Measurements from ENCODE around the gene REG1B. TPM values are rescaled to one million over a fixed set of nuclear protein-coding genes. Genes with fewer than 3 reads are reported as not detected.

REG1B gene
- total RNA-seq, 2 experiments from 2014 or later = not detected

GRCh38 chr2:79124907-79125720, 37.3 kb upstream of the REG1B start:
- no TSS peak for BruUV-seq (replicated peaks)
- Histone ChIP-seq H3K9me3 (ENCODE audit: low read length) (no peaks in the 10 kb centered on the region), H3K36me3 (ENCODE audit: insufficient read depth, low read length) (no peaks in the 10 kb centered on the region), H3K27ac (ENCODE audit: low read depth, low read length, poor library complexity, severe bottlenecking) (no peak overlapping the region), H3K4me3 (ENCODE audit: low read depth, low read length, poor library complexity, severe bottlenecking) (no peak overlapping the region), H3K4me2 (ENCODE audit: low read length) (no peak overlapping the region), H3K79me2 (ENCODE audit: insufficient read depth, low read depth, low read length) (no peaks in the 10 kb centered on the region), H3K4me1 (ENCODE audit: insufficient read depth, low read length, poor library complexity, severe bottlenecking) (no peaks in the 10 kb centered on the region), H2AFZ (ENCODE audit: low read length) (no peak overlapping the region), H4K20me1 (ENCODE audit: insufficient read depth, low read length) (no peaks in the 10 kb centered on the region), H3K9me2 (ENCODE audit: insufficient read depth, low read length) (no peaks in the 10 kb centered on the region)
- no peak for DNase-seq (ENCODE audit: low spot score)
- ChIA-PET CTCF (ENCODE audit: unreplicated experiment) (interaction anchor here (0.6 kb wide), 1 partner anchor 1111 kb away, joined by 3 read pairs; no protein-coding TSS in a partner anchor), POLR2A (interaction anchor here (1.6 kb wide), 1 partner anchor 10 kb away, joined by 4 read pairs; no protein-coding TSS in a partner anchor)
- TF ChIP-seq, protein P1, sequence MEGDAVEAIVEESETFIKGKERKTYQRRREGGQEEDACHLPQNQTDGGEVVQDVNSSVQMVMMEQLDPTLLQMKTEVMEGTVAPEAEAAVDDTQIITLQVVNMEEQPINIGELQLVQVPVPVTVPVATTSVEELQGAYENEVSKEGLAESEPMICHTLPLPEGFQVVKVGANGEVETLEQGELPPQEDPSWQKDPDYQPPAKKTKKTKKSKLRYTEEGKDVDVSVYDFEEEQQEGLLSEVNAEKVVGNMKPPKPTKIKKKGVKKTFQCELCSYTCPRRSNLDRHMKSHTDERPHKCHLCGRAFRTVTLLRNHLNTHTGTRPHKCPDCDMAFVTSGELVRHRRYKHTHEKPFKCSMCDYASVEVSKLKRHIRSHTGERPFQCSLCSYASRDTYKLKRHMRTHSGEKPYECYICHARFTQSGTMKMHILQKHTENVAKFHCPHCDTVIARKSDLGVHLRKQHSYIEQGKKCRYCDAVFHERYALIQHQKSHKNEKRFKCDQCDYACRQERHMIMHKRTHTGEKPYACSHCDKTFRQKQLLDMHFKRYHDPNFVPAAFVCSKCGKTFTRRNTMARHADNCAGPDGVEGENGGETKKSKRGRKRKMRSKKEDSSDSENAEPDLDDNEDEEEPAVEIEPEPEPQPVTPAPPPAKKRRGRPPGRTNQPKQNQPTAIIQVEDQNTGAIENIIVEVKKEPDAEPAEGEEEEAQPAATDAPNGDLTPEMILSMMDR (conservative IDR thresholded peaks at IDR 0.05; ENCODE audit: low read length) = no peak
- TF ChIP-seq EZH2phosphoT487 (IDR thresholded peaks at IDR 0.05; ENCODE audit: borderline replicate concordance, low read depth, low read length) = no peak
- intact Hi-C loops (cut with micrococcal nuclease; ENCODE audit: unreplicated experiment) = no loop called here

DNA sequence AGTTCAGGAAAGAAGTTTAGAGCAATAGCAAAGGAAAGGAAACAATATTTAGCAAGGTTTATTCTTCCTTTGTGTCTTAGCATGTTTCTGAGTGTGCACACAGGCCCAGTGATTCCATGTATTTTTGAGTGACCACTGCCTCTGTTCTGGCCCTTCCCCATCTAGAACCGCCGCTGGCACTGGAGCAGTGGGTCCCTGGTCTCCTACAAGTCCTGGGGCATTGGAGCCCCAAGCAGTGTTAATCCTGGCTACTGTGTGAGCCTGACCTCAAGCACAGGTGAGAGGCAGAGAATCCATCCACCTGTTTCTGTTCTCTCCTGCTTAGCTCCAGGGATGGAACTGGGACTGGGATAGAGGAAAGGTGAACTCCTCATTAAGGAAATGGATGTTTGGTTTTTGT, 34.9 kb upstream of the REG1B start:
- H3K27ac ChIP-seq (ENCODE audit: low read depth, low read length, poor library complexity, severe bottlenecking) = no peak overlapping the region
- H3K9me3 ChIP-seq (ENCODE audit: low read length) = no peaks in the 10 kb centered on the region
- H3K36me3 ChIP-seq (ENCODE audit: insufficient read depth, low read length) = no peaks in the 10 kb centered on the region
- no peak overlapping the region for H2AFZ ChIP-seq (ENCODE audit: low read length)
- TF ChIP-seq, protein P1 (conservative IDR thresholded peaks at IDR 0.05; ENCODE audit: low read length) = no peak
- no peak for TF ChIP-seq EZH2phosphoT487 (IDR thresholded peaks at IDR 0.05; ENCODE audit: borderline replicate concordance, low read depth, low read length)
- POLR2A ChIA-PET = no interaction called here
- no peaks in the 10 kb centered on the region for H3K9me2 ChIP-seq (ENCODE audit: insufficient read depth, low read length)
- H3K4me3 ChIP-seq (ENCODE audit: low read depth, low read length, poor library complexity, severe bottlenecking) = no peak overlapping the region
- no peaks in the 10 kb centered on the region for H3K79me2 ChIP-seq (ENCODE audit: insufficient read depth, low read depth, low read length)
- intact Hi-C loops (cut with micrococcal nuclease; ENCODE audit: unreplicated experiment) = no loop called here
- DNase-seq (ENCODE audit: low spot score) = no peak
- no peaks in the 10 kb centered on the region for H4K20me1 ChIP-seq (ENCODE audit: insufficient read depth, low read length)
- H3K4me1 ChIP-seq (ENCODE audit: insufficient read depth, low read length, poor library complexity, severe bottlenecking) = no peaks in the 10 kb centered on the region
- no TSS peak for BruUV-seq (replicated peaks)
- no peak overlapping the region for H3K4me2 ChIP-seq (ENCODE audit: low read length)
- CTCF ChIA-PET (ENCODE audit: unreplicated experiment) = no interaction called here

- TF ChIP-seq, protein P1 (conservative IDR thresholded peaks at IDR 0.05; ENCODE audit: low read length) = no peak
- no peak for TF ChIP-seq EZH2phosphoT487 (IDR thresholded peaks at IDR 0.05; ENCODE audit: borderline replicate concordance, low read depth, low read length)
- no peak within 1 kb of the TSS for H2AFZ ChIP-seq (ENCODE audit: low read length)
- ChIA-PET CTCF (ENCODE audit: unreplicated experiment) (no interaction called here), POLR2A (interaction anchor here (1.0 kb wide), 1 partner anchor 20 kb away, joined by 3 read pairs; no protein-coding TSS in a partner anchor)
- no peaks in the 10 kb centered on the region for H3K9me2 ChIP-seq (ENCODE audit: insufficient read depth, low read length)
- H3K9me3 ChIP-seq (ENCODE audit: low read length) = no peaks in the 10 kb centered on the region
- no peaks in the 10 kb centered on the region for H3K36me3 ChIP-seq (ENCODE audit: insufficient read depth, low read length)
- no peaks in the 10 kb centered on the region for H3K79me2 ChIP-seq (ENCODE audit: insufficient read depth, low read depth, low read length)
- no peaks in the 10 kb centered on the region for H4K20me1 ChIP-seq (ENCODE audit: insufficient read depth, low read length)
- intact Hi-C loops (cut with micrococcal nuclease; ENCODE audit: unreplicated experiment) = no loop called here
- H3K27ac ChIP-seq (ENCODE audit: low read depth, low read length, poor library complexity, severe bottlenecking) = no peak within 1 kb of the TSS
- no peak within 1 kb of the TSS for H3K4me3 ChIP-seq (ENCODE audit: low read depth, low read length, poor library complexity, severe bottlenecking)
- DNase-seq (ENCODE audit: low spot score) = no peak
- H3K4me1 ChIP-seq (ENCODE audit: insufficient read depth, low read length, poor library complexity, severe bottlenecking) = no peaks in the 10 kb centered on the region
- no TSS peak for BruUV-seq (replicated peaks)
- no peak within 1 kb of the TSS for H3K4me2 ChIP-seq (ENCODE audit: low read length)
Observed at GRCh38 chr2:79120194-79120713, 32.5 kb upstream of the REG1B start, which contains the start of gene REG1A. REG1A (plus strand) TSS chr2:79120488; CDS start chr2:79120862, 374 bp downstream.
